H1 (cell line): ENCODE results near the gene GATA5. TPM values are rescaled to one million over a fixed set of nuclear protein-coding genes. Genes with fewer than 3 reads are reported as not detected.

Experiments
- CHD2 ChIP-seq: IDR thresholded peaks from 2 replicates; pipeline ENCODE4 v1.6.1; 2012; ENCODE audit warnings: low read length, improper control_type of control experiment
- CHD7 ChIP-seq: fragments of 300-600 bp; sonication (generic); IDR thresholded peaks from 2 replicates; pipeline ENCODE4 v1.7.1; 2012; ENCODE audit warnings: low read length, moderate library complexity, mild to moderate bottlenecking, inconsistent platforms; ENCODE audit not compliant: insufficient replicate concordance
- CREB1 ChIP-seq: IDR thresholded peaks from 2 replicates; pipeline ENCODE4 v1.6.1; 2012; ENCODE audit warnings: inconsistent platforms
- CTBP2 ChIP-seq: IDR thresholded peaks from 2 replicates; pipeline ENCODE4 v1.7.0; 2011; ENCODE audit warnings: borderline replicate concordance, mild to moderate bottlenecking, moderate library complexity, mixed read lengths, low read length; ENCODE audit not compliant: insufficient read depth, insufficient read length
- EZH2 ChIP-seq: fragments of 200-600 bp; sonication (generic); IDR thresholded peaks from 2 replicates; pipeline ENCODE4 v1.7.1; 2012; ENCODE audit warnings: low read depth, mild to moderate bottlenecking, moderate library complexity, low read length, inconsistent platforms; ENCODE audit not compliant: severe bottlenecking
- POU5F1 ChIP-seq: IDR thresholded peaks from 2 replicates; pipeline ENCODE4 v1.6.1; 2011; ENCODE audit warnings: low read depth, mild to moderate bottlenecking, low read length, moderate library complexity
- SIRT6 ChIP-seq: IDR thresholded peaks from one replicate; pipeline ENCODE4 v1.7.1; 2012; ENCODE audit warnings: low read length, inconsistent platforms
- SIX5 ChIP-seq: IDR thresholded peaks from 2 replicates; pipeline ENCODE4 v1.6.1; 2011; ENCODE audit warnings: mild to moderate bottlenecking, low read depth, low read length
- TAF1 ChIP-seq: IDR thresholded peaks from 2 replicates; pipeline ENCODE4 v1.6.1; 2011; ENCODE audit warnings: mild to moderate bottlenecking, low read depth, low read length
- TEAD4 ChIP-seq: IDR thresholded peaks from 2 replicates; pipeline ENCODE4 v1.6.1; 2012; ENCODE audit warnings: low read depth, low read length, inconsistent platforms, mixed read lengths
- USF2 ChIP-seq: IDR thresholded peaks from 2 replicates; pipeline ENCODE4 v1.6.1; 2011; ENCODE audit warnings: low read length, improper control_type of control experiment
- ZNF274 ChIP-seq: IDR thresholded peaks from 2 replicates; pipeline ENCODE4 v1.7.0; 2012; ENCODE audit warnings: low read length, borderline replicate concordance; ENCODE audit errors: extremely low read depth
- polyA plus RNA-seq, 7 experiments: library from polyadenylated mRNA; depleted of rRNA in 3 of 7; stranded (reverse) in 5 of 7; unstranded in 2 of 7; fragments of >200 nt in 5 of 7; fragments of 200-250 nt in 2 of 7; gene quantifications; 1 replicate in 5 of 7; 2 replicates in 1 of 7; 4 replicates in 1 of 7; pipeline versions ENCODE4 v1.2.1 to v1.2.3, GENCODE V29; 2011 to 2013; ENCODE audit warnings: missing spikeins in 2 of 7, mixed read lengths in 2 of 7
- total RNA-seq: library from RNA; stranded (reverse); fragmentation: NEBNext Ultra II Directional; extraction: Animal tissue kit (Norgen Biotek cat#: 25700); gene quantifications from 2 replicates; pipeline ENCODE4 v1.2.1, GENCODE V29; 2021

The GATA5 gene
- total and polyA plus RNA-seq, 2 of the 8 experiments (the other 6 are each of a cell fraction or from before 2014, with no cell fraction given), result 0.08 to 0.11 TPM

GRCh38 chr20:62507323-62507722, 31.5 kb upstream of the GATA5 start (continued):
- TF ChIP-seq CHD7 (no peak), EZH2 (no peak), SIX5 (no peak), TEAD4 (no peak), CHD2 (no peak), ZNF274 (no peak), SIRT6 (no peak), CTBP2 (no peak), CREB1 (no peak), USF2 (no peak), TAF1 (no peak), POU5F1 (no peak)
